GM18870 (cell line): Measurements from ENCODE around the gene BLTP2.
"Not testable (repeated sequence)": the region's sequence is repeated elsewhere in the genome, so short reads cannot be mapped to it uniquely, and the experiment has no call there.

ENCODE experiments used
- ATAC-seq: cut with Tn5 transposase; IDR thresholded peaks from one replicate; pipeline ENCODE4 v1.9.1; 2021; ENCODE audit warnings: moderate library complexity; ENCODE audit not compliant: unreplicated experiment

The BLTP2 gene

GRCh38 chr17:28648698-28649097, 3.7 kb upstream of the BLTP2 start:
- ATAC-seq = no peak

DNA sequence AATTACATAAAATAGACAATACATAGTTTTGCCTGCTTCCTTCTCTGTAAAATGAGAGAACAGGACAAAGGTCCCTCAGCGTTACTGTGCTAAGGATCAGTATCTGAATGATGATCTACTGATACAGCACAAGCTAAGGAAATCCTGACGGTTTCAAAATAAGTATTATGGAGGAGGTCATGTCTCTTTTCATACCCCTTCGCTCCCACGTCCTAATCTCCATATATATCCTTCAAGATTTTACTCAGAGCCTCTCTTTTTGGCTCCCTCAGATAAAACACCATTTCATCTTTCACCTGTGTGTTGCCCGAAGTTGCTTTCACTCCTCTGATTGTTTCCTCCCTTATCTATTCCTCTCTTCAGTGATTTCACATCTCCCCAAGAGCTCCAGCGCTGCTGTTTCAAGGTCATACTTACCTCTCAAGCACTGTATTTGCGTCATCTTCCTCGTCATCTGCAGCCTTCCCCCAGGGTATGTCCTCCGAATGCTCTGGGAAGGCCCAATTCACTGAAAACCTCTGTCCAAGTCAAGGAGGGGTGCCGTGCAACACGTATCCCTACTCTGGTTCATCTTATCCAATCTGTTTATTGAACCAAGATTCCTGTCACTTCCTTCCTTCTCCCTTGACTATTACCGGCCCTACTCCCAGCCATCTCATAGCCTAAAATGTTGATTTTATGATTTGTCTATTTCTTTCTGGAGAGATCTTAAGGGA, 1.2 kb upstream of the BLTP2 start:
- ATAC-seq = no peak

DNA sequence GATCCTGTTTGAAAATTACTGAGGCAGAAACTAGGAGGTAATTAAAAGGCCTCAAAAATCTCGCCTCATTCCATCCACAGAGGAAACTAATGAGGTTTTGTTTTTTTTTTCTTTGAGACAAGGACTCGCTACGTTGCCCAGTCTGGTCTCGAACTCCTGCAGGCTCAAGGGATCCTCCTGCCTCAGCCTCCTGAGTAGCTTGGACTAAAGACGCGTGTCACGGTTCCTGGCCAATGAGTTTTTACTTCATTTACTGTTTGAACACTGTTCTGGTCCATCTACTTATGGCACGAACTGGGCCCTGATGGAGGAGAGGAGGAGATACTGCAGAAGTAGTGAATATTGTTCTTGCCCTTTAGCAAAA, 600 bp upstream of the BLTP2 start:
- no peak for ATAC-seq

- ATAC-seq = no peak
Observed at GRCh38 chr17:28643983-28644786, 773 bp downstream of the BLTP2 start.

GRCh38 chr17:28641579-28641978, 3.4 kb downstream of the BLTP2 start:
- no peak for ATAC-seq

- no peak for ATAC-seq
Observed at GRCh38 chr17:28635506-28635905, 9.5 kb downstream of the BLTP2 start.

GRCh38 chr17:28634206-28634865, 10.6 kb downstream of the BLTP2 start:
- no peak for ATAC-seq

DNA sequence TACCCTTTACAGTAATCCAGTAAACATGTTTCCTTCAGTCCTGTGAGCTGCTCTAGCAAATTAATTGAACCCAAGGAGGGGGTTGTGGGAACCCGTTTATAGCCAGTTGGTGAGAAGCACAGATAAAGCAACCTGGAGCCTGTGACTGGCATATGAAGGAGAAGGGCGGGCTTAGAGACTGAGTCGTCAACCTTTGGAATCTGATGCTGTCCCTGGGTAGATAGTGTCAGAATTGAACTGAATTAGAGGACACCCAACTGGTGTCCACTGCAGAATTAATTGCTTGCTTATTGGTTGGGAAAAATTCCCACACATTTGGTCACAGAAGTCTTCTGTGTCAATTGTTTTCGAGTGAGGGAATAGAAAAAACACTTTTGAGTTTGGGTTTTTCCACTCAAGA, 18.1 kb downstream of the BLTP2 start:
- ATAC-seq = no peak

DNA sequence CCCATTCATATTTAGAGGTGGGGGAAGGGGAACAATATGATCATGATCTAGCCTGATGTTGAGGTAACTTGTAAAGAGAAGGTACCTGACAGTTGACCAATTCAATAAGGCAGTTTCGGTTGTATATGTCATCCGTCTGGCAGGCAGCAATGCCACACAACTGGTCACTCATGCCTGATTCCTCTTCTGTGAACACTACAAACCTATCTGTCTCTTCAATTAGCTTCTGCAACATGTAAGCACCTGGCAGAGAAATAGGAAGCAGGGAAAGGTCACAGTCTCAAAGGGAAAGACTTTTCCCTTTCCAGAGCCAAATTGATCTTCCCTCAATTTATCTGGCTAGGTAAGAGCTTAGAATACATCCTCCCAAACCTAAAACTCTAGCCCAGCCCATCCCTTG, 20.8 kb downstream of the BLTP2 start:
- ATAC-seq = no peak

DNA sequence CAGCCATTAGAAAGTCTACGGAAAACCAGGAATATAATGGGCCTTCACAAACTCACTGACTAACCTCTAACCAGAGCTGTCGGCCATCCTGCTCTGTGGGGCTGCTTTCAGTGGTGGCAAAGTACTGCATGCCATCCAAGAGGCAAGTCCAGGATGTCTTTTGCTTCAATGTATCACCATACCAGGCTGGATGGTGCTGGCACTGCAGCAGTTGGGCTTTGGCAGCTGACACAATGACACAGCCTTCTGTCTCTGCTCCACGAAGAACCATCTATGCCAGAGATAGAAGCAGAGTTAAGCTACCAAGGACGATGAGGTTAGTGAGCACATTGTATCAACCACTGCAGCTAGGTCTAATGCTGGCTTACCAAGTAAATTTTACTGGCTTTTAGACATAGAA, 21.3 kb downstream of the BLTP2 start:
- no peak for ATAC-seq

GRCh38 chr17:28622186-28622585, 22.8 kb downstream of the BLTP2 start:
- ATAC-seq = no peak

- ATAC-seq = no peak
Observed at GRCh38 chr17:28620010-28620409, 24.9 kb downstream of the BLTP2 start.

DNA sequence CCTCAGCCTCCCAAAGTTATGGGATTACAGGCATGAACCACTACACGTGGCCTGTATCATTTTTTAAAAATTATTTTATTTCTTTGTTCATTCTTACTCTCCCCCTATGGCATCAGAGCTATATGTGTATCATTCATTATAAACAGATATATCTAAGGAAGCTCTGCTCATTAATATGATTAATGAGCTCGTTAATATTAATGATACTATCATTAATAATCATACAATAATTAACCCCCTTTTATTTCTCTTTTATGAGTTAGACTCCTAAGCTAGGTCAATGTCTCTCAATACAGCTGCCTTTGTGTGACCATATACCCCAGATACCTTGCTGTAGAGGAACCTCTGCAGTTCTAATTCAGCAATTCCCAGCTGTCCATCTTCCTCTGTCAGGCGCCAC, 26.5 kb downstream of the BLTP2 start:
- ATAC-seq = no peak

GRCh38 chr17:28616281-28616680, 28.7 kb downstream of the BLTP2 start:
- no peak for ATAC-seq

GRCh38 chr17:28615260-28615940, 29.6 kb downstream of the BLTP2 start:
- ATAC-seq = no peak

- ATAC-seq = no peak
Observed at GRCh38 chr17:28613931-28614381, 31.0 kb downstream of the BLTP2 start, which contains the start of gene RSKR. Gene RSKR (minus strand): TSS chr17:28614185. CDS start chr17:28614161, 24 bp downstream.

GRCh38 chr17:28612936-28613872, 31.8 kb downstream of the BLTP2 start:
- no peak for ATAC-seq

DNA sequence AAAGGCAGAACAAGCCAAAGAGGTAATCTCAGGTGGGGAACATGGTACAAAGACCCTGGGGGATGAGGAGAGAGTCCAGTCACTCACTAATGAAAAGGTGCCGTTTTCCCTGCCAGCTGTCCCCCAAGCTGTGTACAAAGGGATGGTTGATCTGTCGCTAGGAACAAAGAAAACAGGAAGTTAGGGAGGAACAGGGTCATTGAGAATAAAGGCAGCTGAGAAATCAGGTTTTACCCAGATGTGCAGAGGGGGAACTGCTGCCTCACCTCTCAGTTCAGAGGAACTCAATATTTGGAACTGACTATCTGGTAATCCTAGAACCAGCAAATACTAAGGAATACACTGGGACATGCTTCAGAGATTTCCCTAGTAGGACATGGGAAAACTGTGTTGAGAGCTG, 32.4 kb downstream of the BLTP2 start:
- no peak for ATAC-seq

DNA sequence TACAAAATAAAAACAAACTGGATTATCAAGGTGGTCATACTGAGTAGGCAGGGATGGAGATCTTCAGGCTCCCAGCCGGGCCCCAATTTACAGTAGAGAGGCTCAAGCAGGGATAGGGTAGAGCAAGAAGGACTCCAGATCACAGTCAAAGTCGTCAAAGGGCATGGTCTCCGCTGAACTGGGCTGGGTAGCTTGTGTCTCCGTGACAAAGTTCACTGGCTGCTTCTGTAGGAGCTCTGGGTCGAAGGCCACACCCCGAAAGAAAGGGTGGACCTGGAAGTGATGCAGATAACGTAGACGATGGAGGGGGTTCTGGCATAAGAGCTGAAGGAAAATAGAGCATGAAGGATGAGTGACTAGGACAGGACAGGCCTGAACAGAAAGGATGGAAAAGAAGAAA, 34.6 kb downstream of the BLTP2 start:
- no peak for ATAC-seq

GRCh38 chr17:28604031-28604430, 40.9 kb downstream of the BLTP2 start:
- not testable (repeated sequence) for ATAC-seq
